ENCODE data around the gene TMEM161A. TPM values are rescaled to one million over a fixed set of nuclear protein-coding genes. Genes with fewer than 3 reads are reported as not detected.
"Not testable (repeated sequence)": the region's sequence is repeated elsewhere in the genome, so short reads cannot be mapped to it uniquely, and the experiment has no call there.

Gene TMEM161A
- total and polyA plus RNA-seq, 9 donors: 3.2 to 33.9 (median 23.9) TPM

GRCh38 chr19:19151418-19151817 lies 13.1 kb upstream of the TMEM161A start:
- H3K9me3 ChIP-seq: no peaks in the 10 kb centered on the region

GRCh38 chr19:19149435-19149834 lies 11.2 kb upstream of the TMEM161A start:
- H3K4me3 ChIP-seq: no peak overlapping the region
- no peak overlapping the region for H3K27ac ChIP-seq
- no peak for TF ChIP-seq CTCF (IDR thresholded peaks at IDR 0.05)
- TF ChIP-seq EP300 (IDR thresholded peaks at IDR 0.05): no peak
- TF ChIP-seq POLR2A (IDR thresholded peaks at IDR 0.05): no peak
- DNase-seq: no peak
- H3K9me3 ChIP-seq: no peaks in the 10 kb centered on the region
- WGBS, 3 donors: 77 to 87% (median 84%) methylated on average over 2 of the region's 2 CpGs
- no peaks in the 10 kb centered on the region for H3K36me3 ChIP-seq
- intact Hi-C loops (cut with DNase I): loop anchor here in 2 of 4 donors (5.0 to 10.0 kb wide), 4 partner anchors 95 to 345 kb away; no protein-coding TSS in a partner anchor
- no peaks in the 10 kb centered on the region for H3K4me1 ChIP-seq (ENCODE audit: insufficient read depth)
- no peaks in the 10 kb centered on the region for H3K27me3 ChIP-seq

More at GRCh38 chr19:19151418-19151817, 13.1 kb upstream of the TMEM161A start:
- H3K4me1 ChIP-seq (ENCODE audit: insufficient read depth): no peaks in the 10 kb centered on the region
- H3K36me3 ChIP-seq: no peaks in the 10 kb centered on the region
- H3K27ac ChIP-seq: no peak overlapping the region
- no peak for TF ChIP-seq POLR2A (IDR thresholded peaks at IDR 0.05)
- no peak for TF ChIP-seq CTCF (IDR thresholded peaks at IDR 0.05)
- TF ChIP-seq EP300 (IDR thresholded peaks at IDR 0.05): no peak
- H3K4me3 ChIP-seq: no peak overlapping the region
- no peak for DNase-seq
- WGBS, 3 donors: 81 to 84% (median 83%) methylated on average over 11 of the region's 11 CpGs
- H3K27me3 ChIP-seq: no peaks in the 10 kb centered on the region
- intact Hi-C loops (cut with DNase I): no loop called here

- H3K36me3 ChIP-seq; H3K9me3 ChIP-seq; H3K27me3 ChIP-seq; H3K27ac ChIP-seq; H3K4me3 ChIP-seq; DNase-seq; H3K4me1 ChIP-seq (ENCODE audit: insufficient read depth): not testable (repeated sequence)
- 94 to 97% (median 95%) methylated on average over 8 of the region's 8 CpGs for WGBS, 3 donors
- intact Hi-C loops (cut with DNase I): loop anchor here in 2 of 4 donors (5.0 to 10.0 kb wide), 4 partner anchors 94 to 346 kb away; no protein-coding TSS in a partner anchor
Measured at GRCh38 chr19:19148504-19148903, 10.2 kb upstream of the TMEM161A start.

DNA sequence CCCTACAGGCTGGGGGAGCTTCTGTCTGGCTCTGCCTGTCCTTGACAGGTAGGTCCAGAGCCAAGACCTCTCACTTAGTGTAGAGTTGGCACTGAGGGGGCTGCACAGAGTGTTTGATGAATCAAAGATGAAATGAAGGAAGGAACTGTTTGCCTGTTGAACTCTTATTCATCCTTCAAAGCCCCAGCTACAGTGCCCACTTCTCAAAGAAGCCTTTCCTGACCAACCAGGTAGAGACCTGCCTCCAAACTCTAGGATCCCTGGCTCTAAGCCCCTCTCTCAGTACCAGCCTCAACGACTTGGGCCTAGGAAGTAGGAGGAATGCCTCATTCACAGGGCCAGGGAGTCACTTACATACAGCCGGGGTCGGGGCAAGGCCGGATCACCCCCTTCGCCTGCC lies 9.1 kb upstream of the TMEM161A start:
- no peak overlapping the region for H3K4me3 ChIP-seq
- no peaks in the 10 kb centered on the region for H3K36me3 ChIP-seq
- TF ChIP-seq EP300 (IDR thresholded peaks at IDR 0.05) (no peak), POLR2A (IDR thresholded peaks at IDR 0.05) (no peak), CTCF (IDR thresholded peaks at IDR 0.05) (no peak)
- intact Hi-C loops (cut with DNase I): loop anchor here in 2 of 4 donors (5.0 to 10.0 kb wide), 4 partner anchors 93 to 347 kb away; no protein-coding TSS in a partner anchor
- 93 to 95% (median 93%) methylated on average over 5 of the region's 5 CpGs for WGBS, 3 donors
- H3K4me1 ChIP-seq (ENCODE audit: insufficient read depth): no peaks in the 10 kb centered on the region
- no peak for DNase-seq
- no peaks in the 10 kb centered on the region for H3K9me3 ChIP-seq
- no peak overlapping the region for H3K27ac ChIP-seq
- no peaks in the 10 kb centered on the region for H3K27me3 ChIP-seq

DNA sequence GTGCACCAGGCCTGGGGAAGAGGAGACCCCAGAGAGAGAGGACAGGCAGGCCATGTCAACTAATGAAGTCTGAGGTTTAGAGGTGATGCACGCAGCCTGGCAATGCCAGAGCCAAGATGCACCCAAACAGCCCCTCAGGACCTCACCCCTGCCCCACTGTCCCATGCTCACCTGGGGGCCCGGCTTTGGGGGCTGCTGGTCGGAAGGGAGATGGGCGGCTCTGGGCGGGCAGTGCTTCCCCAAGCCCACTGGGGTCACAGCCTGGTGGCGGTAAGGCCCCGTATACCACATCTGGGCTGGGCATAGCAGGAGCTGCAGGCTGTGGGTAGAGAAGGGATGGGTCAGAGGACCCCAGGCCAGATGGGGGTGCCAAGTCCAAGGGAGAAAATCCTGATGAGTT lies 8.6 kb upstream of the TMEM161A start:
- H3K4me1 ChIP-seq (ENCODE audit: insufficient read depth): no peaks in the 10 kb centered on the region
- no peak overlapping the region for H3K4me3 ChIP-seq
- WGBS, 3 donors: 90 to 95% (median 94%) methylated on average over 7 of the region's 7 CpGs
- TF ChIP-seq POLR2A (IDR thresholded peaks at IDR 0.05) (no peak), CTCF (IDR thresholded peaks at IDR 0.05) (no peak), EP300 (IDR thresholded peaks at IDR 0.05) (no peak)
- no peaks in the 10 kb centered on the region for H3K36me3 ChIP-seq
- H3K27me3 ChIP-seq: no peaks in the 10 kb centered on the region
- no peak overlapping the region for H3K27ac ChIP-seq
- DNase-seq: no peak
- intact Hi-C loops (cut with DNase I): loop anchor here in 2 of 4 donors (5.0 to 10.0 kb wide), 4 partner anchors 92 to 348 kb away; no protein-coding TSS in a partner anchor
- H3K9me3 ChIP-seq: no peaks in the 10 kb centered on the region

Data from ovary (tissue), 9 donors.